ENCODE data around the gene PC.

PC gene

GRCh38 chr11:66987158-66987620 is 29.0 kb upstream of the PC start:
- Histone ChIP-seq H2AFZ (peak overlapping the region; percentile 58), H3K9me3 (ENCODE audit: control insufficient read depth, low read length) (no peaks in the 10 kb centered on the region), H3K27ac (peak overlapping the region; percentile 73), H3K36me3 (ENCODE audit: control insufficient read depth, insufficient read depth, low read length) (no peaks in the 10 kb centered on the region), H3K27me3 (ENCODE audit: control insufficient read depth, insufficient read depth, low read length) (no peaks in the 10 kb centered on the region), H3K4me2 (ENCODE audit: low read length) (no peak overlapping the region), H3K79me2 (no peaks in the 10 kb centered on the region), H3K4me3 (ENCODE audit: low read depth, low read length) (no peak overlapping the region), H3K9ac (no peak overlapping the region), H3K4me1 (peaks cover 14% of the 10 kb centered on the region)
- no peak for TF ChIP-seq CTCF (IDR thresholded peaks at IDR 0.05)

- H3K9me3 ChIP-seq (ENCODE audit: control insufficient read depth, low read length): no peaks in the 10 kb centered on the region
- no peak overlapping the region for H3K4me3 ChIP-seq (ENCODE audit: low read depth, low read length)
- peak overlapping the region; percentile 7 for H3K27ac ChIP-seq
- H3K79me2 ChIP-seq: no peaks in the 10 kb centered on the region
- H3K36me3 ChIP-seq (ENCODE audit: control insufficient read depth, insufficient read depth, low read length): no peaks in the 10 kb centered on the region
- TF ChIP-seq CTCF (IDR thresholded peaks at IDR 0.05): no peak
- no peak overlapping the region for H3K4me2 ChIP-seq (ENCODE audit: low read length)
- peak overlapping the region; percentile 57 for H2AFZ ChIP-seq
- peaks cover 14% of the 10 kb centered on the region for H3K4me1 ChIP-seq
- H3K9ac ChIP-seq: no peak overlapping the region
- no peaks in the 10 kb centered on the region for H3K27me3 ChIP-seq (ENCODE audit: control insufficient read depth, insufficient read depth, low read length)
Measured at GRCh38 chr11:66986178-66986545, 28.0 kb upstream of the PC start.

GRCh38 chr11:66985508-66986177 is 27.5 kb upstream of the PC start:
- H3K79me2 ChIP-seq: no peaks in the 10 kb centered on the region
- H3K27me3 ChIP-seq (ENCODE audit: control insufficient read depth, insufficient read depth, low read length): no peaks in the 10 kb centered on the region
- no peak overlapping the region for H3K9ac ChIP-seq
- no peaks in the 10 kb centered on the region for H3K9me3 ChIP-seq (ENCODE audit: control insufficient read depth, low read length)
- TF ChIP-seq CTCF (IDR thresholded peaks at IDR 0.05): no peak
- H3K27ac ChIP-seq: peak overlapping the region; percentile 7
- no peak overlapping the region for H3K4me2 ChIP-seq (ENCODE audit: low read length)
- no peaks in the 10 kb centered on the region for H3K36me3 ChIP-seq (ENCODE audit: control insufficient read depth, insufficient read depth, low read length)
- H3K4me3 ChIP-seq (ENCODE audit: low read depth, low read length): no peak overlapping the region
- peaks cover 14% of the 10 kb centered on the region for H3K4me1 ChIP-seq
- H2AFZ ChIP-seq: peak overlapping the region; percentile 57

- H3K36me3 ChIP-seq (ENCODE audit: control insufficient read depth, insufficient read depth, low read length): no peaks in the 10 kb centered on the region
- H3K9ac ChIP-seq: no peak overlapping the region
- no peaks in the 10 kb centered on the region for H3K9me3 ChIP-seq (ENCODE audit: control insufficient read depth, low read length)
- H2AFZ ChIP-seq: no peak overlapping the region
- no peak for TF ChIP-seq CTCF (IDR thresholded peaks at IDR 0.05)
- H3K4me1 ChIP-seq: peaks cover 14% of the 10 kb centered on the region
- H3K79me2 ChIP-seq: no peaks in the 10 kb centered on the region
- H3K4me3 ChIP-seq (ENCODE audit: low read depth, low read length): no peak overlapping the region
- no peaks in the 10 kb centered on the region for H3K27me3 ChIP-seq (ENCODE audit: control insufficient read depth, insufficient read depth, low read length)
- H3K4me2 ChIP-seq (ENCODE audit: low read length): no peak overlapping the region
- no peak overlapping the region for H3K27ac ChIP-seq
Measured at GRCh38 chr11:66983275-66983924, 25.2 kb upstream of the PC start.

Data from parathyroid adenoma (tissue), 2 donors.